Left lung (tissue), 10 donors: ENCODE measurements around the gene MAFB. TPM values are rescaled to one million over a fixed set of nuclear protein-coding genes. Genes with fewer than 3 reads are reported as not detected.

Experiments
- ATAC-seq: fragments of 200-7000 bp; cut with Tn5 transposase; one replicate; pipeline ENCODE4 v1.9.1; 2020; ENCODE audit warnings: moderate library complexity
- DNase-seq, 4 donors: peaks; one replicate each; pipeline ENCODE4 v3.0.0-alpha.2; 2013 to 2020
- H3K27ac ChIP-seq, 2 donors: fragments of 200-600 bp; sonication (generic) in 1 of 2; one replicate each; pipeline versions ENCODE4 v1.5.0 to v1.8.0; 2020 to 2021
- H3K27me3 ChIP-seq, 2 donors: fragments of 200-600 bp; sonication (generic) in 1 of 2; one replicate each; pipeline versions ENCODE4 v1.5.0 to v1.8.0; 2020 to 2021
- H3K36me3 ChIP-seq, 2 donors: fragments of 200-600 bp; sonication (generic) in 1 of 2; one replicate each; pipeline versions ENCODE4 v1.5.0 to v1.8.0; 2020 to 2021
- H3K4me1 ChIP-seq, 2 donors: fragments of 200-600 bp; one replicate each; pipeline ENCODE4 v1.8.0; 2021
- H3K4me3 ChIP-seq, 2 donors: fragments of 200-600 bp; sonication (generic) in 1 of 2; one replicate each; pipeline versions ENCODE4 v1.5.0 to v1.8.0; 2020 to 2021; ENCODE audit warnings: mild to moderate bottlenecking in 1 of 2
- H3K9me3 ChIP-seq, 2 donors: fragments of 200-600 bp; sonication (generic) in 1 of 2; one replicate each; pipeline versions ENCODE4 v1.5.0 to v1.8.0; 2020 to 2021
- CTCF ChIP-seq, 2 donors: fragments of 200-600 bp; sonication (generic) in 1 of 2; IDR thresholded peaks; one replicate each; pipeline versions ENCODE4 v1.5.0 to v1.8.0; 2021; ENCODE audit warnings: antibody characterized with exemption in 2 of 2
- intact Hi-C, 2 donors: fragments of 100-400 bp; cut with DNase I; formaldehyde crosslinking; loops; one replicate each; pipeline versions ENCODE4 v1.11.2 to v1.14.2; 2022
- polyA plus RNA-seq, 6 donors: library from polyadenylated mRNA; unstranded; fragments of 120-200 nt; gene quantifications; one replicate each; pipeline ENCODE4 v1.2.1, GENCODE V29; 2013; ENCODE audit not compliant: insufficient read length in 6 of 6
- total RNA-seq, 2 donors: library from RNA; stranded (reverse); fragmentation: NEBNext Ultra II Directional; extraction: Animal tissue kit (Norgen Biotek cat#: 25700); gene quantifications; one replicate each; pipeline ENCODE4 v1.2.1, GENCODE V29; 2021
- donor health status: DM: no; HTN: yes; CAD: no.
- donor health status: DM: no; HTN: no; CAD: no.

MAFB gene
- total and polyA plus RNA-seq, 8 donors, result 9.8 to 111 (median 12.3) TPM

- no peaks in the 10 kb centered on the region for H3K36me3 ChIP-seq
- ATAC-seq, result no peak
- H3K9me3 ChIP-seq, result peaks cover 0 to 2% of the 10 kb centered on the region in 2 donors
These were observed 19.3 kb downstream of the MAFB start for GRCh38 chr20:40669692-40670091.

GRCh38 chr20:40668449-40669228 lies 20.4 kb downstream of the MAFB start:
- no peaks in the 10 kb centered on the region for H3K4me1 ChIP-seq
- no peaks in the 10 kb centered on the region for H3K27me3 ChIP-seq
- peaks cover 0 to 2% of the 10 kb centered on the region in 2 donors for H3K9me3 ChIP-seq
- no peaks in the 10 kb centered on the region for H3K36me3 ChIP-seq
- DNase-seq (no peak), ATAC-seq (no peak)
- TF ChIP-seq CTCF (IDR thresholded peaks at IDR 0.05), result no peak
- H3K27ac ChIP-seq, result no peak overlapping the region
- intact Hi-C loops, result no loop called here
- no peak overlapping the region for H3K4me3 ChIP-seq

More at GRCh38 chr20:40669692-40670091, 19.3 kb downstream of the MAFB start:
- H3K4me1 ChIP-seq, result no peaks in the 10 kb centered on the region
- no peaks in the 10 kb centered on the region for H3K27me3 ChIP-seq
- H3K4me3 ChIP-seq, result no peak overlapping the region
- no peak overlapping the region for H3K27ac ChIP-seq
- DNase-seq, result no peak
- intact Hi-C loops, result no loop called here
- TF ChIP-seq CTCF (IDR thresholded peaks at IDR 0.05), result no peak

GRCh38 chr20:40667503-40667902 lies 21.5 kb downstream of the MAFB start:
- DNase-seq, result no peak
- intact Hi-C loops, result no loop called here

DNA sequence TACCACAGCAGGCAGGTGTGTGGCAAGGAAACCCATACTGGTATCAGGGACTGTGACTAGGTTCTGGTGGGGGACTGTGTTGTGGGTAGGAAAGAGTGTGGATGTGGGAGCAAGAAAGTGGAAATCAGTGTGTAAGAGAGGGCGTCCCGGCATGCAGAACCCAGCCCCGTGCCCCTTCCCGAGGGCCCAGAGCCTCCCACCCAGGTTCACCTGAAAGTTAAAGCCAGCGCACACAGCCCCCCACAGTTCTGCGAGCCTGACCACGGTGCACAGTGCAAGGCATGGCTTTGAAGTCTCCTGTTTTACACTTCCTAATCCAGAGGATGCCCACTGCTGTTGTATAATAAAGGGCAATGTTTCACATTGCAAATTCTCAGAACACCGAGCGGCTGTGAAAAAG lies 22.7 kb downstream of the MAFB start:
- Histone ChIP-seq H3K9me3 (peaks cover 0 to 2% of the 10 kb centered on the region in 2 donors), H3K36me3 (no peaks in the 10 kb centered on the region), H3K4me1 (no peaks in the 10 kb centered on the region), H3K4me3 (no peak overlapping the region), H3K27ac (no peak overlapping the region), H3K27me3 (no peaks in the 10 kb centered on the region)
- ATAC-seq, result no peak
- TF ChIP-seq CTCF (IDR thresholded peaks at IDR 0.05), result no peak
- no peak for DNase-seq
- intact Hi-C loops, result no loop called here

More at GRCh38 chr20:40667503-40667902, 21.5 kb downstream of the MAFB start:
- Histone ChIP-seq H3K4me3 (no peak overlapping the region), H3K4me1 (no peaks in the 10 kb centered on the region), H3K27me3 (no peaks in the 10 kb centered on the region), H3K36me3 (no peaks in the 10 kb centered on the region), H3K9me3 (peaks cover 0 to 2% of the 10 kb centered on the region in 2 donors), H3K27ac (no peak overlapping the region)
- ATAC-seq, result no peak
- TF ChIP-seq CTCF (IDR thresholded peaks at IDR 0.05), result no peak

DNA sequence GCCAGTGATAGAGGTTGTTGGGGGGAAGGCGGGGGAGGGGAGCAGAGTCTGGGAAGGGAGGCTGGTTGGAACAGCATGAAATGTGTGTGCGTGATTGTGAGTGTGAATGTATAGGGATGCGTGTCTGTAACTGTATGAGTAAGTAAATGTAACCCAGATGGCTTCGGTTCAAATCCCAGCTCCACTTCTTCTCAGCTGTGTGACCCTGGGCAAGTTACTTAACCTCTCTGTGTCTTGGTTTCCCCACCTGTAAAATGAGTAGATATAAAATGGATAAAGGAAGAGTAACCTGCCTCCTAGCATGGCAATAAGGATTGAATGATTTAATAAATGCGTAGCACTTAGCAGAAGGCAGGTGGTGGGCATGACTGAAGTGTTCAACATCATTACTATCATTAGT lies 24.1 kb downstream of the MAFB start:
- Histone ChIP-seq H3K36me3 (no peaks in the 10 kb centered on the region), H3K27ac (no peak overlapping the region), H3K27me3 (no peaks in the 10 kb centered on the region), H3K4me1 (no peaks in the 10 kb centered on the region), H3K4me3 (no peak overlapping the region), H3K9me3 (no peaks in the 10 kb centered on the region)
- ATAC-seq (no peak), DNase-seq (no peak)
- no peak for TF ChIP-seq CTCF (IDR thresholded peaks at IDR 0.05)
- intact Hi-C loops, result no loop called here
